Sigmoid colon (tissue), 4 donors: ENCODE data around the gene MYBPC1.

Experiments used
- POLR2A ChIP-seq, 2 donors: fragments of 450-650 bp; IDR thresholded peaks; one replicate each; pipeline ENCODE4 v1.6.1; 2016; ENCODE audit warnings: antibody characterized with exemption in 2 of 2, mild to moderate bottlenecking in 2 of 2, moderate library complexity in 2 of 2
- POLR2AphosphoS5 ChIP-seq, 4 donors: sonication (generic); formaldehyde crosslinking; IDR thresholded peaks; one replicate each; pipeline ENCODE4 v1.6.1; 2017; ENCODE audit warnings: antibody characterized with exemption in 4 of 4
- TF ChIP-seq, protein P1 (sequence below), 4 experiments: fragments of 450-650 bp in 3 of 4; fragments of 200-600 bp in 1 of 4; IDR thresholded peaks; one replicate each; pipeline ENCODE4 v1.5.1; 2016 to 2019; ENCODE audit warnings: antibody characterized with exemption in 4 of 4, mild to moderate bottlenecking in 3 of 4, moderate library complexity in 2 of 4

DNA sequence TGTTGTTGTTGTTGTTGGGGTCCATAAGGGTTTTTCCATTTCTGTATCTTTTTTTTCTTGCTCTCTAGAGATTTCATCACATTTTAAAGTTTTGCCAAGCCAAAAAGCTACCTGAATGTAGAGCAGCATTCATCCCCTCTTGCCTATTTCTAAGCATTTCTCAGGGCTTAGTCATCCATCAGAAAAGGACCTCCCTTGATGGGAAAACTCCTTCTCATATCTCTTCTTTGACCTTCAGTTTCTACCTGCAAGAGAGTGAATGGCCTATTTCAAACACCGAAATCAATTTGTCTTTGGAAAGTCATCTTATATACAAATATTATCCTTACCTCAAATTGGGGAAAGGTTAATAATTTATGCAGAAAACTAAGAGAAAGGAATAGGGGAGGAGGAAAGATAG is 4.5 kb downstream of the MYBPC1 start:
- TF ChIP-seq POLR2A (IDR thresholded peaks at IDR 0.05), result no peak
- TF ChIP-seq POLR2AphosphoS5 (IDR thresholded peaks at IDR 0.05), result no peak
- TF ChIP-seq, protein P1, sequence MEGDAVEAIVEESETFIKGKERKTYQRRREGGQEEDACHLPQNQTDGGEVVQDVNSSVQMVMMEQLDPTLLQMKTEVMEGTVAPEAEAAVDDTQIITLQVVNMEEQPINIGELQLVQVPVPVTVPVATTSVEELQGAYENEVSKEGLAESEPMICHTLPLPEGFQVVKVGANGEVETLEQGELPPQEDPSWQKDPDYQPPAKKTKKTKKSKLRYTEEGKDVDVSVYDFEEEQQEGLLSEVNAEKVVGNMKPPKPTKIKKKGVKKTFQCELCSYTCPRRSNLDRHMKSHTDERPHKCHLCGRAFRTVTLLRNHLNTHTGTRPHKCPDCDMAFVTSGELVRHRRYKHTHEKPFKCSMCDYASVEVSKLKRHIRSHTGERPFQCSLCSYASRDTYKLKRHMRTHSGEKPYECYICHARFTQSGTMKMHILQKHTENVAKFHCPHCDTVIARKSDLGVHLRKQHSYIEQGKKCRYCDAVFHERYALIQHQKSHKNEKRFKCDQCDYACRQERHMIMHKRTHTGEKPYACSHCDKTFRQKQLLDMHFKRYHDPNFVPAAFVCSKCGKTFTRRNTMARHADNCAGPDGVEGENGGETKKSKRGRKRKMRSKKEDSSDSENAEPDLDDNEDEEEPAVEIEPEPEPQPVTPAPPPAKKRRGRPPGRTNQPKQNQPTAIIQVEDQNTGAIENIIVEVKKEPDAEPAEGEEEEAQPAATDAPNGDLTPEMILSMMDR (IDR thresholded peaks at IDR 0.05), result no peak
